Fibroblast of lung (primary cell): Measurements from ENCODE around the gene FNTB.

ENCODE experiments used
- CTCF ChIP-seq, 2 donors: IDR thresholded peaks in 1 of 2; conservative IDR thresholded peaks in 1 of 2; 1 replicate in 1 of 2; 2 replicates in 1 of 2; pipeline ENCODE4 v1.5.1; 2011 to 2012; ENCODE audit warnings: low read length in 2 of 2, control low read depth in 1 of 2, inconsistent platforms in 1 of 2, low read depth in 1 of 2, mild to moderate bottlenecking in 1 of 2
- EZH2 ChIP-seq: IDR thresholded peaks from 2 replicates; pipeline ENCODE4 v1.5.1; 2012; ENCODE audit warnings: low read length, control low read depth, mild to moderate bottlenecking; ENCODE audit errors: missing control alignments

- TF ChIP-seq CTCF (conservative IDR thresholded peaks at IDR 0.05 in 1 of 2, IDR thresholded peaks at IDR 0.05 in 1 of 2; ENCODE audit: low read depth in 1 of 2, low read length in 2 of 2) (no peak), EZH2 (no peak)
Observed at GRCh38 chr14:65042296-65042695, 55.6 kb downstream of the FNTB start.
